ENCODE measurements around the gene CHRM5. TPM values are rescaled to one million over a fixed set of nuclear protein-coding genes. Genes with fewer than 3 reads are reported as not detected.
"Not testable (repeated sequence)": the region's sequence is repeated elsewhere in the genome, so short reads cannot be mapped to it uniquely, and the experiment has no call there.

CHRM5 gene
- polyA plus RNA-seq, 3 donors: 0.01 TPM; not detected in 2

DNA sequence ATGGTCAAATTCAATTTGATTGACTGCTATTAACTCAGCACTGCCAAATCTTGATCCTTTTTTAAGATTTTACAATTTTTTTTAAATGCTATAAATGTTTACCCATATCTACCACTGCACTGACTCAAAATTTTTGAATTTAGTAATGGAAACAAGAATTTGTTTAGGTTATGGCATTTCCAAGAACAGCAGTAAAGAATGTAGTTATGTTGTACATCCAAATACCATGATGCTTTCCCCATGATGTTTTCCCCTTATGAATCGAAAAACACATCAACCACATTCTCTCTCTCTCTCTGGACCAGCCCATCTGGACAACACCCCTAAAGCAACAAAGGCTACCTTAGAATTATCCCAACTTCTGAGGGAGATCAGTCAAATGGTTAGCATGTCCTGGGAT is 14.2 kb downstream of the CHRM5 start:
- 85 to 90% (median 86%) methylated on average over 1 of the region's 1 CpG for WGBS, 3 donors
- H3K27ac ChIP-seq (ENCODE audit: low read depth, low read length): no peak overlapping the region

DNA sequence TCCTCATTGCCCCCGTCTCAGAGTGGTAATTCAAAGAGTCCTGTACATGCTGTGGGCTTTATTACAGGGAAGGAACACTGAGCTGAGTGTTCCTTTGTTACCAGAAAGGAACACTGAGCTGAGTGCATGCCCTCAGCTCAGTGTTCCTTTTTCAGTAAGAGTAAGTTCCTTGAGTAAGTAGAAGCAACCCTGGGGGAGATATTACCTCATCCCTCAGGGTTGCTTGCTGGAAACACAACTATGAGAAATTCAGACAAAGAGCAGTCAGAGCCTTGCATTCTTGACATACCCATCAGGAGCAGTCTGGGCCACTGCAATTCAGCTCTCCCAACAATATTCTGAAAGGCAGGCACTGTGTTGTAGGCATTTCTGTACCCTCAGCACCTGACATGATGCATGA is 17.0 kb downstream of the CHRM5 start:
- H3K27ac ChIP-seq (ENCODE audit: low read depth, low read length): no peak overlapping the region
- 61 to 77% (median 67%) methylated on average over 1 of the region's 1 CpG for WGBS, 3 donors

DNA sequence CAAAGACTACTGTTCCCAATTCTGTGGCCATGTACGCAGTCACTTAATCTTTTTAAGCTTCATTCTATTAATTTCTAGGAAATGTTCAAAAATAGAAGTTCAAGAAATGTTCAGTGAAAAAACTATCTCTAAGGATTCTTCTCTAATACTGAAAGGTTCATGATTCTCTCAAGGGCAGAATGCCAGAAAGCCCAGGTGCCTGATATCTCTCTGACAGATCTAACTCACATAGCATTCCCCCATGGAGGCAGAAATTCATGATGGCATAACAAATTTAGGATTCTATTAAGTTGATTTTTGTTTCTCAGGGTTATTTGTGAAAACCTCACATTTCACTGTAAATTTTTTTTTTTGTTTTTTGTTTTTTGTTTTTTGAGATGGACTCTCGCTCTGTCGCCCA is 17.5 kb downstream of the CHRM5 start:
- no peak overlapping the region for H3K27ac ChIP-seq (ENCODE audit: low read depth, low read length)
- 64 to 68% (median 67%) methylated on average over 3 of the region's 3 CpGs for WGBS, 3 donors

DNA sequence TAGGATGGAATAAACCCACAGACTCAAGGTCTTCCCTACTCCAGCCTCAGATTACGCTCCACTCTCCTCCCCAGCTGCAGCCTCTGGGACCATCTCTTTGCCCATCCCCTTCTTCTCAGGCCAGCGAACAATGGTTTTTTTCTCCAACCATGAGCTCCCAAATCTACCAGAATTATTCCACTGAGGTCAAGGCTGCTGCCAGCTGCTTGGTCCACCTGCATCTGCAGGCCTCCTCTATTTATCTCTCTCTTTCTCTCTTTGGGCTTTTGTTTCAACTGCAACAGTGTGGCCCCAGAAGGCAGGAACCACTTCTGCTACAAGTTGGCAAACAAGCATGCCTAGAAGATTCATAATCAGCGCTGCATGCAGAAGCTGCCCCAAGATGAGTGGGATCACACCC is 19.1 kb downstream of the CHRM5 start:
- 90 to 100% (median 97%) methylated on average over 3 of the region's 3 CpGs for WGBS, 3 donors
- no peak overlapping the region for H3K27ac ChIP-seq (ENCODE audit: low read depth, low read length)

DNA sequence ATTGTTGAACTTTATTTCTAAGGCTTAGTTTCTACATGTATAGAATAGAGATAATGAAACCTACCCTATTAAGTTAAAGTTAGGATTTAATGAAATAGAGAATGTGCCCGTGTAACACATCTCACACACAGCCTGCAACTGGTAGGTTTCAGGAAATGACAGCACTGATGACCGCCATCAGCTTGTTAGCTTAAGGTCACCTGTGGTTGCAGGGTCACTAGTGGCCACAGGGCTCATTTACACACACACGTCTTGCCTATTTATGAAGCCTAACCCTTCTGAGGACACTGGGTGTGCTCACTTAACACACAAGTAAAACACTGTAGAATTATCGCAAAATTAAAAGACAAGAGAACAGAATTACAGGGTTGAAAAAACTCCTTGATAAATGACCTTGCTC is 20.1 kb downstream of the CHRM5 start:
- 87 to 89% (median 87%) methylated on average over 4 of the region's 4 CpGs for WGBS, 3 donors
- H3K27ac ChIP-seq (ENCODE audit: low read depth, low read length): no peak overlapping the region

DNA sequence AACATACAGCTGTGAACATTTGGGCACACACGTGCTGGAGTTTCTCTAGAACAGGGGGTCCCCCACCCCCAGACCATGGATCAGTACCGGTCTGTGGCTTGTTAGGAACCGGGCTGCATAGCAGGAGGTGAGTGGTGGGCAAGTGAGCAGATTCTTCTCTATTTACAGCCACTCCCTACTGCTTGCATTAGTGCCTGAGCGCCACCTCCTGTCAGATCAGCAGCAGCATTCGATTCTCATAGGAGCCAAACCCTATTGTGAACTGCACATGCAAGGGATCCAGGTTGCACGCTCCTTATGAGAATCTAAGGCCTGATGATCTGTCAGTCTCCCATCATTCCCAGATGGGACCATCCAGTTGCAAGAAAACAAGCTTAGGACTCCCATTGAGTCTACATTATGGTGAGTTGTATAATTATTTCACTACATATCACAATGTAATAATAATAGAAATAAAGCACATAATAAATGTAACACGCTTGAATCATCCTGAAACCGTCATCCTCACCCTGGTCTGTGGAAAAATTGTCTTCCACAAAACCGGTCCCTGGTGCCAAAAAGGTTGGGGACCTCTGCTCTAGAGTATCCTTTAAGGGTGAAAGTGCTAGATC is 25.8 kb downstream of the CHRM5 start:
- no peak overlapping the region for H3K27ac ChIP-seq (ENCODE audit: low read depth, low read length)
- 85 to 90% (median 86%) methylated on average over 9 of the region's 9 CpGs for WGBS, 3 donors

- WGBS, 3 donors: 94 to 98% (median 97%) methylated on average over 10 of the region's 10 CpGs
- not testable (repeated sequence) for H3K27ac ChIP-seq (ENCODE audit: low read depth, low read length)
These were observed 27.4 kb downstream of the CHRM5 start for GRCh38 chr15:33995666-33996065.

GRCh38 chr15:34001536-34001935 is 33.2 kb downstream of the CHRM5 start:
- 59 to 64% (median 61%) methylated on average over 3 of the region's 3 CpGs for WGBS, 3 donors
- no peak overlapping the region for H3K27ac ChIP-seq (ENCODE audit: low read depth, low read length)

DNA sequence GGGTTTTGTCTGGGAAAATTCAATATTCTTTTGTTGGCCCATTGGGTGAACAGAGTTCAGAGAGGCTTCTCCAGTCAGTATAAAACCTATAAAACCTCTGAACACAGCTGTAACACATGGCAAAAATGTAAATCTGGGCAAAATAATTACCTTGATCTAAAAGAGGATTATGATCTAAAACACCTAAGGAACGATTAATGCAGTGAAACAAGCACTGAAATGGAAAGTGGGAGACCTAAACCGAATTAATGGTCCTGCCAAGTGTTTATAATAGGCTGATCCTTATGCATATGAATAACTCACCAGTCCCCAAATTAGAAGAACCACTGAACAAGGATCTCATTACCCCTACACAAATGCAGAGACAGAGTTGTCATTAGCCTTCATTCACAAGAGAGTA is 38.1 kb downstream of the CHRM5 start:
- WGBS, 3 donors: 80 to 90% (median 90%) methylated on average over 2 of the region's 2 CpGs
- H3K27ac ChIP-seq (ENCODE audit: low read depth, low read length): no peak overlapping the region

- 96 to 100% (median 100%) methylated on average over 1 of the region's 1 CpG for WGBS, 3 donors
- H3K27ac ChIP-seq (ENCODE audit: low read depth, low read length): no peak overlapping the region
These were observed 41.4 kb downstream of the CHRM5 start for GRCh38 chr15:34009656-34010055.

DNA sequence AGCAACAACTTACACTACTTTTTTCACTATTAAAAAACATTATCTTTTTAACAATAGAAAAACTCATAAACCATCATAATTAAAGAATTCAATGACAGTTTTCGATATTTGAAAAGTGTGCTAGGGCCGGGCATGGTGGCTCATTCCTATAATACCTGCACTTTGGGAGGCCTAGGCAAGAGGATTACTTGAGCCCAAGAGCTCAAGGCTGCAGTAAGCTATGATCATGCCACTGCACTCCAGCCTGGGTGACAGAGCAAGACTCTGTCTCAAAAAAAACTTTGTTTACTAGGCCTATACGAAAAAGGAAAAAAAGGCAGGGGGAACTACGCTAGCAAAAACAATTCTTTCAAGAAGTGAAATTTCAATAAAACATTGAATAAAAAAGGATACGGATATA is 42.6 kb downstream of the CHRM5 start:
- no peak overlapping the region for H3K27ac ChIP-seq (ENCODE audit: low read depth, low read length)
- WGBS, 3 donors: 96 to 97% (median 96%) methylated on average over 5 of the region's 5 CpGs

DNA sequence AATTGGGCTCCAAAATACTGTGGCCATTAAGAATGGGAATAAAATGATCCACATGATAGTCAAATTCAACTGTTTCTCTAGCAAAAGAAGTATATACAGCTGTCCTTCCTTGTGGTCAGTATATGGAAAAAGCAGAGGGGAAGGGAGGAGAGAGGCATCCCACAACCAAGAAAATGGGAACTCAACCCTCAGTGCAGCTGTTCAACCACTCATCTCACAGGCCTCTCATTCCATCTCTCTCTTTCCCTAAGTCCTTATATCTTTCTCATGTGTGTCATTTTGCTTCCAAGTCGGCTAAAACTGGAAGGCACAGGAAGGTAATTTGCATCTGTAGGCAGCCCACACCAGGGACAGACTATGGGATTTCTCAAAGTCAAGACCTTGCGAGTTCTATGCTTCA is 43.2 kb downstream of the CHRM5 start:
- WGBS, 3 donors: 83 to 86% (median 84%) methylated on average over 2 of the region's 2 CpGs
- H3K27ac ChIP-seq (ENCODE audit: low read depth, low read length): no peak overlapping the region

DNA sequence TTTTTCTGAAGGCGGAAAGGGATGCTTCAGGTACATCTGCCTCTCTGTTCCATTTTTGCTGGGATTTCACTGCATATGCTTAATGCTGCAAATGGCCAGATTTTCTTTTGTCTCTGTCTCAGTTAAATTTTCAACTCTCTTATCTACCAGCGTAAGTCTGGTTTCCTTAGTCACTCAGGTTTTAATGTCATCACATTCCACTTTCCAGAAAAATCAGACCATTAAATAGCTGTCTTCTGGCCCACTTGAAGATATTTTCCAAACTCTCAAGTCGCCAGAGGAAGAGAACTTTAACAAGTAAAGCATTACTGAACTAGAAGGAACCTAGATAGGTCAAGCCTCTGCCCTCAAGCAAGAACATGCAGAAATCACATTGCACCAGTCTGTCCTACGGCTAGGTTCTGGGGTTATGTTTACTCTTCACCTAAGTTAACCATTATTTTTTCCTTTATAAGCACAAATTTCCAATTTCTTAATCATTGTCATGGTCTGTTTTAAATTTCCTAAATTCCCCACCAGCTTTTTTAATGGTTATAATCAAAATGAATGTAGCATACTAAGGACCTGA is 44.2 kb downstream of the CHRM5 start:
- 90 to 94% (median 91%) methylated on average over 4 of the region's 4 CpGs for WGBS, 3 donors
- no peak overlapping the region for H3K27ac ChIP-seq (ENCODE audit: low read depth, low read length)

DNA sequence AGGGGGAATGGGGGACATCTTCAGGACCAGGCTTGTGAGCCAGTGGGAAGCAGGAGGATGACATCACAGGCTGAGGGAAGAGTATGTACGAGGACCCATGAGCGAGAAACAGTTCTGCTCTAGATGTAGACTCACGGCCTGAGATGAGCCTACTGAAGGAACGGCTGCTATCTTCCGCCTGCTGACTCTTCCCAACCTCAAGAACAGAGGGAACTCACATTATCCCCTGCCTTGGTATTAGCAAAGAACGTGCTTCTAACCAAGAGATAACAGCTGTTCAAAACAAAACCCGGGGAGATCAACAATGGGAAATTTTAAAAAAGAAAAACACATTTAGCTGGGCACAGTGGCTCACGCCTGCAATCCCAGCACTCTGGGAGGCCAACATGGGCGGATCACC is 45.4 kb downstream of the CHRM5 start:
- WGBS, 3 donors: 95 to 99% (median 97%) methylated on average over 9 of the region's 9 CpGs

GRCh38 chr15:34014556-34014955 is 46.3 kb downstream of the CHRM5 start:
- 88 to 96% (median 88%) methylated on average over 2 of the region's 2 CpGs for WGBS, 3 donors
- H3K27ac ChIP-seq (ENCODE audit: low read depth, low read length): no peak overlapping the region

More for the DNA sequence above, 45.4 kb downstream of the CHRM5 start:
- H3K27ac ChIP-seq (ENCODE audit: low read depth, low read length): no peak overlapping the region

- 82 to 95% (median 87%) methylated on average over 16 of the region's 16 CpGs for WGBS, 3 donors
- H3K27ac ChIP-seq (ENCODE audit: low read depth, low read length): no peak overlapping the region
These were observed 49.8 kb downstream of the CHRM5 start for GRCh38 chr15:34018021-34018645.

- H3K27ac ChIP-seq (ENCODE audit: low read depth, low read length): not testable (repeated sequence)
- 98 to 100% (median 99%) methylated on average over 2 of the region's 2 CpGs for WGBS, 3 donors
These were observed 50.4 kb downstream of the CHRM5 start for GRCh38 chr15:34018738-34019137.

- H3K27ac ChIP-seq (ENCODE audit: low read depth, low read length): no peak overlapping the region
- 83 to 94% (median 88%) methylated on average over 3 of the region's 3 CpGs for WGBS, 3 donors
These were observed 51.2 kb downstream of the CHRM5 start for GRCh38 chr15:34019369-34019990.

GRCh38 chr15:34023907-34024306 is 55.6 kb downstream of the CHRM5 start:
- H3K27ac ChIP-seq (ENCODE audit: low read depth, low read length): no peak overlapping the region
- WGBS, 3 donors: 38 to 70% (median 50%) methylated on average over 1 of the region's 1 CpG

DNA sequence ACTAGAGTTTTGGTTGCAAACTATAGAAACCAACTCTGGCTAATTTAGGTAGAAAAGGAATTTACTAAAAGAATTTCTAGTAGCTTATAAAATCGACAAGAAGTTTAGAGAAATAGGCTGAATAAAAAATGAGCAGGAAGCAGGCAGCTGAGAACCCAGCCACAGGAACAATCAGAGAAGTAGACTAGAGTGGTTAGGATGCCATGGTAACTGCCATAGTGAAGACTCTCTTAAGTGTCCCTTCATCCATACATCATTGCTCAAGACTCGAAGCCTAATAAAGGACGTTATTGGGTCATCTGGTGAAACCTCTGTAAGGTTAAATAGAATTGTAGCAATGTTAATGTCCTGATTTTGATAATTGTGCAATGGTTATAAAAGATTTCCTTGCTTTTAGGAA is 57.0 kb downstream of the CHRM5 start:
- WGBS, 3 donors: 47 to 85% (median 61%) methylated on average over 3 of the region's 3 CpGs
- no peak overlapping the region for H3K27ac ChIP-seq (ENCODE audit: low read depth, low read length)

All from adipose tissue (tissue), 3 donors.